HEK293 (cell line): ENCODE measurements around the gene ACTR3.

ENCODE experiments used
- CTCF ChIA-PET: fragments of 350-600 bp; formaldehyde crosslinking; extraction: SDS; loops from one replicate; lab custom pipeline; 2021; ENCODE audit warnings: antibody characterized with exemption; lab: Yijun Ruan, JAX
- POLR2A ChIA-PET: fragments of 300-600 bp; formaldehyde crosslinking; extraction: SDS; loops from one replicate; lab custom pipeline; 2020; ENCODE audit warnings: antibody characterized with exemption, inconsistent platforms; lab: Yijun Ruan, JAX
- H3K27ac ChIP-seq: fragments of 200-500 bp; sonication (Bioruptor generic); 2 replicates; pipeline ENCODE4 v1.5.1; 2014; ENCODE audit warnings: low read depth, low read length, control low read depth, inconsistent platforms; ENCODE audit errors: extremely low read depth
- H3K36me3 ChIP-seq, 2 experiments: fragments of 200-500 bp in 1 of 2; sonication (Bioruptor generic) in 1 of 2; 1 replicate in 1 of 2; 2 replicates in 1 of 2; pipeline ENCODE4 v1.5.1; 2014 to 2017; ENCODE audit warnings: inconsistent platforms in 2 of 2, low read length in 2 of 2; ENCODE audit not compliant: control insufficient read depth in 2 of 2, insufficient read depth in 1 of 2
- H3K4me1 ChIP-seq: fragments of 200-500 bp; sonication (Bioruptor generic); 2 replicates; pipeline ENCODE4 v1.5.1; 2014; ENCODE audit warnings: mild to moderate bottlenecking, low read length, inconsistent platforms; ENCODE audit not compliant: control insufficient read depth, insufficient read depth
- H3K4me3 ChIP-seq: 2 replicates; pipeline ENCODE4 v1.5.1; 2011; ENCODE audit warnings: low read depth, mild to moderate bottlenecking, control low read depth, low read length, moderate library complexity
- H3K9me3 ChIP-seq: fragments of 200-500 bp; sonication (Bioruptor generic); 2 replicates; pipeline ENCODE4 v1.5.1; 2014; ENCODE audit warnings: low read depth, low read length, inconsistent platforms; ENCODE audit not compliant: control insufficient read depth, insufficient read depth
- HOXA7 ChIP-seq: sonication (generic); formaldehyde crosslinking; IDR thresholded peaks from 2 replicates; pipeline ENCODE4 v1.8.1; 2022; ENCODE audit warnings: missing genetic modification reagents, borderline replicate concordance
- PRDM1 ChIP-seq: fragments of 450-650 bp; formaldehyde crosslinking; IDR thresholded peaks from 2 replicates; pipeline ENCODE4; 2016; ENCODE audit warnings: missing biosample characterization, missing genetic modification characterization
- SALL2 ChIP-seq: fragments of 450-650 bp; formaldehyde crosslinking; IDR thresholded peaks from 2 replicates; pipeline ENCODE4 v1.5.0; 2017; ENCODE audit warnings: missing biosample characterization, mild to moderate bottlenecking, missing genetic modification characterization, borderline replicate concordance
- SCRT1 ChIP-seq: fragments of 450-650 bp; formaldehyde crosslinking; IDR thresholded peaks from 2 replicates; pipeline ENCODE4 v1.5.1; 2016; ENCODE audit warnings: missing biosample characterization, missing genetic modification characterization, borderline replicate concordance
- SETDB1 ChIP-seq: IDR thresholded peaks from one replicate; pipeline ENCODE4 v1.6.1; 2017; ENCODE audit warnings: mild to moderate bottlenecking, low read length, moderate library complexity, mixed read lengths; ENCODE audit not compliant: insufficient read length
- YY1 ChIP-seq: fragments of 450-650 bp; formaldehyde crosslinking; IDR thresholded peaks from 2 replicates; pipeline ENCODE4 v1.5.1; 2018; ENCODE audit warnings: missing biosample characterization, missing genetic modification characterization
- ZBTB26 ChIP-seq: fragments of 450-650 bp; formaldehyde crosslinking; optimal IDR thresholded peaks from 2 replicates; pipeline ENCODE3; 2016; ENCODE audit warnings: missing biosample characterization, mild to moderate bottlenecking, missing genetic modification characterization
- ZEB2 ChIP-seq: fragments of 450-650 bp; formaldehyde crosslinking; IDR thresholded peaks from 2 replicates; pipeline ENCODE4 v1.5.1; 2016; ENCODE audit warnings: missing biosample characterization, missing genetic modification characterization
- ZFP69B ChIP-seq: fragments of 450-650 bp; formaldehyde crosslinking; IDR thresholded peaks from 2 replicates; pipeline ENCODE4 v1.5.1; 2016; ENCODE audit warnings: missing biosample characterization, missing genetic modification characterization
- ZNF19 ChIP-seq: fragments of 450-650 bp; formaldehyde crosslinking; IDR thresholded peaks from 2 replicates; pipeline ENCODE4; 2016; ENCODE audit warnings: missing biosample characterization, missing genetic modification characterization, low read depth
- ZNF221 ChIP-seq: fragments of 450-650 bp; formaldehyde crosslinking; IDR thresholded peaks from 2 replicates; pipeline ENCODE4 v1.5.1; 2017; ENCODE audit warnings: missing biosample characterization, missing genetic modification characterization, borderline replicate concordance
- ZNF223 ChIP-seq: fragments of 450-650 bp; formaldehyde crosslinking; IDR thresholded peaks from 2 replicates; pipeline ENCODE4 v1.5.1; 2016; ENCODE audit warnings: missing biosample characterization, missing genetic modification characterization
- ZNF26 ChIP-seq: fragments of 450-650 bp; formaldehyde crosslinking; IDR thresholded peaks from 2 replicates; pipeline ENCODE4 v1.5.1; 2016; ENCODE audit warnings: missing biosample characterization, missing genetic modification characterization
- ZNF302 ChIP-seq: fragments of 450-650 bp; formaldehyde crosslinking; IDR thresholded peaks from 2 replicates; pipeline ENCODE4 v1.5.1; 2016; ENCODE audit warnings: missing biosample characterization, missing genetic modification characterization, low read depth
- ZNF48 ChIP-seq: fragments of 450-650 bp; formaldehyde crosslinking; IDR thresholded peaks from 2 replicates; pipeline ENCODE4 v1.5.1; 2016; ENCODE audit warnings: missing biosample characterization, missing genetic modification characterization
- ZNF501 ChIP-seq: fragments of 450-650 bp; formaldehyde crosslinking; IDR thresholded peaks from 2 replicates; pipeline ENCODE4 v1.5.1; 2016; ENCODE audit warnings: missing biosample characterization, missing genetic modification characterization
- ZNF510 ChIP-seq: fragments of 450-650 bp; formaldehyde crosslinking; IDR thresholded peaks from 2 replicates; pipeline ENCODE4 v1.5.1; 2018; ENCODE audit warnings: mild to moderate bottlenecking, missing genetic modification characterization, missing biosample characterization; ENCODE audit not compliant: insufficient replicate concordance
- ZNF548 ChIP-seq: fragments of 450-650 bp; formaldehyde crosslinking; IDR thresholded peaks from 2 replicates; pipeline ENCODE4 v1.5.1; 2016; ENCODE audit warnings: missing biosample characterization, missing genetic modification characterization
- ZNF560 ChIP-seq: fragments of 450-650 bp; formaldehyde crosslinking; IDR thresholded peaks from 2 replicates; pipeline ENCODE4 v1.5.1; 2017; ENCODE audit warnings: missing biosample characterization, missing genetic modification characterization, borderline replicate concordance
- ZNF623 ChIP-seq: fragments of 450-650 bp; formaldehyde crosslinking; IDR thresholded peaks from 2 replicates; pipeline ENCODE4 v1.5.1; 2016; ENCODE audit warnings: missing biosample characterization, missing genetic modification characterization
- ZNF76 ChIP-seq: fragments of 450-650 bp; formaldehyde crosslinking; IDR thresholded peaks from 2 replicates; pipeline ENCODE4; 2016; ENCODE audit warnings: low read depth, missing biosample characterization, missing genetic modification characterization, borderline replicate concordance
- ZNF777 ChIP-seq: fragments of 450-650 bp; formaldehyde crosslinking; IDR thresholded peaks from 2 replicates; pipeline ENCODE4 v1.5.1; 2017; ENCODE audit warnings: missing biosample characterization, missing genetic modification characterization, borderline replicate concordance
- ZSCAN23 ChIP-seq: fragments of 450-650 bp; formaldehyde crosslinking; IDR thresholded peaks from 2 replicates; pipeline ENCODE4 v1.5.1; 2016; ENCODE audit warnings: missing biosample characterization, missing genetic modification characterization
- TF ChIP-seq, protein P1 (sequence below): fragments of 450-650 bp; formaldehyde crosslinking; IDR thresholded peaks from 2 replicates; pipeline ENCODE4 v1.5.1; 2016; ENCODE audit warnings: missing biosample characterization, missing genetic modification characterization
- TF ChIP-seq, protein P2 (sequence below): fragments of 450-650 bp; formaldehyde crosslinking; IDR thresholded peaks from 2 replicates; pipeline ENCODE4 v1.5.1; 2016; ENCODE audit warnings: missing biosample characterization, missing genetic modification characterization, borderline replicate concordance
- TF ChIP-seq, protein P3 (sequence below): fragments of 450-650 bp; formaldehyde crosslinking; IDR thresholded peaks from 2 replicates; pipeline ENCODE4 v1.5.0; 2017; ENCODE audit warnings: missing biosample characterization, missing genetic modification characterization, borderline replicate concordance

The ACTR3 gene

DNA sequence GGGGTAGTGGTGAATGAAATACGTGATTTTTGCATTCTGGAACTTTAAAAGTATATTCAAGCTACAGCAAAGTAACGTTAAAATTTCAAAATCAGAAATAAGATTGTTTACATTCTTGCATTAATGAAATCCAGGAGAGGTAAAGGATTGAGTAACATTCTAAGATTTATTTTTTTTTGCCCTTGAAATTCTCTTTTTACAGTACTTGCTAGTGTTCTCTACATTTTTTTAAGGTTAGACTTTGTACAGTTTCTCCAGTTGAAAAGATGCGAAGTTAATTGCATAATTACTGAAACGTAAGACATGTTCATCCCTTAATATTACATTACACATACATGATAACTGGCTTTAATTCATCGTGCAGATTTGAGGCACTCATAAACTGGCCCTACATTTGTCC is 74.5 kb downstream of the ACTR3 start (continued):
- TF ChIP-seq ZNF26 (tag by site-specific recombination) (no peak), ZBTB26 (tag by site-specific recombination) (no peak), ZNF548 (no peak), ZEB2 (tag by site-specific recombination) (no peak), ZNF501 (tag by site-specific recombination) (no peak), ZNF560 (tag by site-specific recombination) (no peak), ZNF221 (tag by site-specific recombination) (no peak), ZNF777 (tag by site-specific recombination) (no peak), SETDB1 (no peak), ZNF19 (tag by site-specific recombination) (no peak), ZNF510 (no peak)

GRCh38 chr2:113965228-113965627 is 75.3 kb downstream of the ACTR3 start:
- Histone ChIP-seq H3K4me3 (no peak overlapping the region), H3K27ac (no peak overlapping the region), H3K9me3 (no peaks in the 10 kb centered on the region), H3K4me1 (peaks cover 3% of the 10 kb centered on the region; the same call in 1 of the 2 replicates), H3K36me3 (no peaks in the 10 kb centered on the region)
- TF ChIP-seq, protein P1, sequence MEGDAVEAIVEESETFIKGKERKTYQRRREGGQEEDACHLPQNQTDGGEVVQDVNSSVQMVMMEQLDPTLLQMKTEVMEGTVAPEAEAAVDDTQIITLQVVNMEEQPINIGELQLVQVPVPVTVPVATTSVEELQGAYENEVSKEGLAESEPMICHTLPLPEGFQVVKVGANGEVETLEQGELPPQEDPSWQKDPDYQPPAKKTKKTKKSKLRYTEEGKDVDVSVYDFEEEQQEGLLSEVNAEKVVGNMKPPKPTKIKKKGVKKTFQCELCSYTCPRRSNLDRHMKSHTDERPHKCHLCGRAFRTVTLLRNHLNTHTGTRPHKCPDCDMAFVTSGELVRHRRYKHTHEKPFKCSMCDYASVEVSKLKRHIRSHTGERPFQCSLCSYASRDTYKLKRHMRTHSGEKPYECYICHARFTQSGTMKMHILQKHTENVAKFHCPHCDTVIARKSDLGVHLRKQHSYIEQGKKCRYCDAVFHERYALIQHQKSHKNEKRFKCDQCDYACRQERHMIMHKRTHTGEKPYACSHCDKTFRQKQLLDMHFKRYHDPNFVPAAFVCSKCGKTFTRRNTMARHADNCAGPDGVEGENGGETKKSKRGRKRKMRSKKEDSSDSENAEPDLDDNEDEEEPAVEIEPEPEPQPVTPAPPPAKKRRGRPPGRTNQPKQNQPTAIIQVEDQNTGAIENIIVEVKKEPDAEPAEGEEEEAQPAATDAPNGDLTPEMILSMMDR (tag by site-specific recombination) = no peak
- TF ChIP-seq ZNF48 (tag by site-specific recombination) (no peak), ZNF223 (tag by site-specific recombination) (no peak), SCRT1 (tag by site-specific recombination) (no peak), HOXA7 (no peak), ZSCAN23 (tag by site-specific recombination) (no peak), SALL2 (tag by site-specific recombination) (no peak), ZNF76 (no peak), ZFP69B (tag by site-specific recombination) (no peak), PRDM1 (no peak), ZNF623 (tag by site-specific recombination) (no peak), ZNF302 (no peak), YY1 (no peak)
- TF ChIP-seq, protein P2, sequence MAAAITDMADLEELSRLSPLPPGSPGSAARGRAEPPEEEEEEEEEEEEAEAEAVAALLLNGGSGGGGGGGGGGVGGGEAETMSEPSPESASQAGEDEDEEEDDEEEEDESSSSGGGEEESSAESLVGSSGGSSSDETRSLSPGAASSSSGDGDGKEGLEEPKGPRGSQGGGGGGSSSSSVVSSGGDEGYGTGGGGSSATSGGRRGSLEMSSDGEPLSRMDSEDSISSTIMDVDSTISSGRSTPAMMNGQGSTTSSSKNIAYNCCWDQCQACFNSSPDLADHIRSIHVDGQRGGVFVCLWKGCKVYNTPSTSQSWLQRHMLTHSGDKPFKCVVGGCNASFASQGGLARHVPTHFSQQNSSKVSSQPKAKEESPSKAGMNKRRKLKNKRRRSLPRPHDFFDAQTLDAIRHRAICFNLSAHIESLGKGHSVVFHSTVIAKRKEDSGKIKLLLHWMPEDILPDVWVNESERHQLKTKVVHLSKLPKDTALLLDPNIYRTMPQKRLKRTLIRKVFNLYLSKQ = no peak
- TF ChIP-seq, protein P3, sequence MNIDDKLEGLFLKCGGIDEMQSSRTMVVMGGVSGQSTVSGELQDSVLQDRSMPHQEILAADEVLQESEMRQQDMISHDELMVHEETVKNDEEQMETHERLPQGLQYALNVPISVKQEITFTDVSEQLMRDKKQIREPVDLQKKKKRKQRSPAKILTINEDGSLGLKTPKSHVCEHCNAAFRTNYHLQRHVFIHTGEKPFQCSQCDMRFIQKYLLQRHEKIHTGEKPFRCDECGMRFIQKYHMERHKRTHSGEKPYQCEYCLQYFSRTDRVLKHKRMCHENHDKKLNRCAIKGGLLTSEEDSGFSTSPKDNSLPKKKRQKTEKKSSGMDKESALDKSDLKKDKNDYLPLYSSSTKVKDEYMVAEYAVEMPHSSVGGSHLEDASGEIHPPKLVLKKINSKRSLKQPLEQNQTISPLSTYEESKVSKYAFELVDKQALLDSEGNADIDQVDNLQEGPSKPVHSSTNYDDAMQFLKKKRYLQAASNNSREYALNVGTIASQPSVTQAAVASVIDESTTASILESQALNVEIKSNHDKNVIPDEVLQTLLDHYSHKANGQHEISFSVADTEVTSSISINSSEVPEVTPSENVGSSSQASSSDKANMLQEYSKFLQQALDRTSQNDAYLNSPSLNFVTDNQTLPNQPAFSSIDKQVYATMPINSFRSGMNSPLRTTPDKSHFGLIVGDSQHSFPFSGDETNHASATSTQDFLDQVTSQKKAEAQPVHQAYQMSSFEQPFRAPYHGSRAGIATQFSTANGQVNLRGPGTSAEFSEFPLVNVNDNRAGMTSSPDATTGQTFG (tag by site-specific recombination) = no peak
- POLR2A ChIA-PET = interaction anchor here (0.7 to 0.8 kb wide), 2 partner anchors 75 to 209 kb away, joined by 3 read pairs; partner anchors contain the start of gene ACTR3
- CTCF ChIA-PET = interaction anchor here (0.7 to 2.3 kb wide), 10 partner anchors 9 to 586 kb away, joined by 3 to 11 read pairs (median 4); no protein-coding TSS in a partner anchor
